HG02970 (cell line): Measurements from ENCODE around the gene NAV2.
"Not testable (repeated sequence)": the region's sequence is repeated elsewhere in the genome, so short reads cannot be mapped to it uniquely, and the experiment has no call there.

ENCODE experiments used
- ATAC-seq: cut with Tn5 transposase; IDR thresholded peaks from one replicate; pipeline ENCODE4 v1.9.1; 2021; ENCODE audit warnings: mild to moderate bottlenecking, moderate library complexity, moderate number of reproducible peaks; ENCODE audit not compliant: unreplicated experiment, low FRiP score

Gene NAV2

GRCh38 chr11:20059587-20060021 is 347.0 kb downstream of the NAV2 start:
- no peak for ATAC-seq

- ATAC-seq = no peak
Observed at GRCh38 chr11:20060181-20060580, 347.5 kb downstream of the NAV2 start.

- no peak for ATAC-seq
Observed at GRCh38 chr11:20060647-20061205, 348.1 kb downstream of the NAV2 start.

- no peak for ATAC-seq
Observed at GRCh38 chr11:20061776-20062175, 349.1 kb downstream of the NAV2 start.

- no peak for ATAC-seq
Observed at GRCh38 chr11:20064961-20065405, 352.3 kb downstream of the NAV2 start.

GRCh38 chr11:20065406-20065805 is 352.8 kb downstream of the NAV2 start:
- ATAC-seq = no peak

- no peak for ATAC-seq
Observed at GRCh38 chr11:20066013-20066782, 353.6 kb downstream of the NAV2 start.

GRCh38 chr11:20066783-20067156 is 354.1 kb downstream of the NAV2 start:
- ATAC-seq = no peak

GRCh38 chr11:20067665-20068064 is 355.0 kb downstream of the NAV2 start:
- ATAC-seq = no peak

GRCh38 chr11:20068691-20069090 is 356.1 kb downstream of the NAV2 start:
- no peak for ATAC-seq

- ATAC-seq = no peak
Observed at GRCh38 chr11:20070459-20070858, 357.8 kb downstream of the NAV2 start.

GRCh38 chr11:20075627-20076026 is 363.0 kb downstream of the NAV2 start:
- ATAC-seq = no peak

- ATAC-seq = no peak
Observed at GRCh38 chr11:20078846-20079245, 366.2 kb downstream of the NAV2 start.

- ATAC-seq = no peak
Observed at GRCh38 chr11:20080032-20080685, 367.5 kb downstream of the NAV2 start.

GRCh38 chr11:20081336-20081735 is 368.7 kb downstream of the NAV2 start:
- no peak for ATAC-seq

- ATAC-seq = not testable (repeated sequence)
Observed at GRCh38 chr11:20083877-20084276, 371.2 kb downstream of the NAV2 start.

- ATAC-seq = no peak
Observed at GRCh38 chr11:20084921-20085814, 372.5 kb downstream of the NAV2 start.

- ATAC-seq = no peak
Observed at GRCh38 chr11:20085918-20086317, 373.3 kb downstream of the NAV2 start.

- no peak for ATAC-seq
Observed at GRCh38 chr11:20087118-20087521, 374.5 kb downstream of the NAV2 start.

GRCh38 chr11:20088397-20089225 is 376.0 kb downstream of the NAV2 start:
- ATAC-seq = no peak
